Left lobe of liver (tissue), 2 donors: ENCODE measurements around the gene UBB. TPM values are rescaled to one million over a fixed set of nuclear protein-coding genes. Genes with fewer than 3 reads are reported as not detected.

Experiments
- ATAC-seq: fragments of 200-7000 bp; cut with Tn5 transposase; one replicate; pipeline ENCODE4 v1.9.1; 2020; ENCODE audit warnings: mild to moderate bottlenecking, moderate library complexity
- DNase-seq: peaks from one replicate; pipeline ENCODE4 v3.0.0-alpha.2; 2020; ENCODE audit warnings: low spot score
- total RNA-seq: library from RNA; stranded (reverse); gene quantifications from one replicate; pipeline ENCODE4 v1.2.1, GENCODE V29; 2021
- donor health status: DM: no; HTN: no; CAD: no; lungs with moderate emphysema.
- donor health status: DM: no; HTN: yes; CAD: no.

The UBB gene
- total RNA-seq, 1 donor from 2014 or later, result 1,692 TPM

DNA sequence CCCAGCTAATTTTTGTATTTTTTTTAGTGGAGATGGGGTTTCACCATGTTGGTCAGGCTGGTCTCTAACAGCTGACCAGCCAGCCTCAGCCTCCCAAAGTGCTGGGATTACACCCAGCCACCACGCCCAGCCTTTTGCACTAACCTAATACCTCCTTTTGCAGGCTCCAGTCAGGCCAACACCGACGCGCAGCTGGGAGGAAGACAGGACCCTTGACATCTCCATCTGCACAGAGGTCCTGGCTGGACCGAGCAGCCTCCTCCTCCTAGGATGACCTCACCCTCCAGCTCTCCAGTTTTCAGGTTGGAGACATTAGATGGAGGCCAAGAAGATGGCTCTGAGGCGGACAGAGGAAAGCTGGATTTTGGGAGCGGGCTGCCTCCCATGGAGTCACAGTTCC is 36.5 kb downstream of the UBB start:
- no peak for DNase-seq
- ATAC-seq, result no peak

GRCh38 chr17:16417896-16418684 is 37.2 kb downstream of the UBB start:
- no peak for ATAC-seq

GRCh38 chr17:16418685-16419068 is 37.8 kb downstream of the UBB start:
- no peak for DNase-seq
- ATAC-seq, result no peak

More at GRCh38 chr17:16417896-16418684, 37.2 kb downstream of the UBB start:
- no peak for DNase-seq

GRCh38 chr17:16419074-16419928 is 38.4 kb downstream of the UBB start:
- DNase-seq (no peak), ATAC-seq (no peak)

- ATAC-seq, result no peak
- DNase-seq, result no peak
Measured at GRCh38 chr17:16419929-16420271, 39.0 kb downstream of the UBB start.

DNA sequence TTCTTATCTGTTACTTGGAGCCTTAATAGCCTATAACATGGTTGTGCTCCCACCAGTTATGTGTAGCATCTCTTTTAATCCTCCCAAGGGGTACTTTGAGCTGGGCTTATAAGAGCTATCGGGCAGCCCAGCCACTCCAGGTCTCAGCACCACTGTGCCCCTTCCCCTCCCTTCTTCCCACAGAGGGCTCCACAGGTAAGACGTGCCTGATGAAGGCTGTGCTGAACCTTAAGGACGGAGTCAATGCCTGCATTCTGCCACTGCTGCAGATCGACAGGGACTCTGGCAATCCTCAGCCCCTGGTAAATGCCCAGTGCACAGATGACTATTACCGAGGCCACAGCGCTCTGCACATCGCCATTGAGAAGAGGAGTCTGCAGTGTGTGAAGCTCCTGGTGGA is 41.5 kb downstream of the UBB start:
- DNase-seq, result no peak
- no peak for ATAC-seq

DNA sequence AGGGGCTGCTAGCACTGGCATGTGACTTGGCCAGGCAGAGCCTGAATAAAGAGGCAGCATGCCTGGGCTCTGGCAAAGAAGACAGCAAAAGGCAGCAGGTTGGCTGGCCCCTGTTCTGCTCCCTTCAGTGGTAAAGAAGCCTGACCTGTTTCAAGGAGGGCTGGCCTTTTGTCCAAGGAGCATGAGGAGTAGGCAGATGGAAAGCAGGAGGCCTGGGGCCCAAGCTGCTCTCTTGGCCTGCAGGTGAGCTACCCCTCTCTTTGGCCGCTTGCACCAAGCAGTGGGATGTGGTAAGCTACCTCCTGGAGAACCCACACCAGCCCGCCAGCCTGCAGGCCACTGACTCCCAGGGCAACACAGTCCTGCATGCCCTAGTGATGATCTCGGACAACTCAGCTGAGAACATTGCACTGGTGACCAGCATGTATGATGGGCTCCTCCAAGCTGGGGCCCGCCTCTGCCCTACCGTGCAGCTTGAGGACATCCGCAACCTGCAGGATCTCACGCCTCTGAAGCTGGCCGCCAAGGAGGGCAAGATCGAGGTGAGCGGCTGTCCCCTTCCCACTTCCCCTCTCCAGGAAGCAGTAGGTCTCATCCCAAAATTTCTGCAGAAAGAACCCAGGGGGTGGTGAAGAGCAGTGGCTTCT is 42.5 kb downstream of the UBB start:
- DNase-seq (no peak), ATAC-seq (no peak)

DNA sequence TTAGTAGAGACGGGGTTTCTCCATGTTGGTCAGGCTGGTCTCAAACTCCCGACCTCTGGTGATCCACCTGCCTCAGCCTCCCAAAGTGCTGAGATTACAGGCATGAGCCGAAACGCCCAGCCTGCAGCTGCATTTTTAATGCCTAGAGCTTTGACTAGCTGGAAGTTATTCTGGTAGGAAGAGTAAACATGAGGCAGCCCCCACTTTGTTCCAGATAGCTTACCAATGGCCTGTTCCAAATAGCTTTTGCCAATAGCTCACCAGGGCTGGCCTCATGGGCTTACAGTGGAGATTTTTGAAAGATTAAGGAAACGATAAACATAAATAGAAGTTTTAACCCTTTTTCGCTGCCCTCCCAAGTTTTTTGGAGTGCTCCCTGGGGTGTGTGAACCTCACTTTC is 44.3 kb downstream of the UBB start:
- ATAC-seq (no peak), DNase-seq (no peak)

DNA sequence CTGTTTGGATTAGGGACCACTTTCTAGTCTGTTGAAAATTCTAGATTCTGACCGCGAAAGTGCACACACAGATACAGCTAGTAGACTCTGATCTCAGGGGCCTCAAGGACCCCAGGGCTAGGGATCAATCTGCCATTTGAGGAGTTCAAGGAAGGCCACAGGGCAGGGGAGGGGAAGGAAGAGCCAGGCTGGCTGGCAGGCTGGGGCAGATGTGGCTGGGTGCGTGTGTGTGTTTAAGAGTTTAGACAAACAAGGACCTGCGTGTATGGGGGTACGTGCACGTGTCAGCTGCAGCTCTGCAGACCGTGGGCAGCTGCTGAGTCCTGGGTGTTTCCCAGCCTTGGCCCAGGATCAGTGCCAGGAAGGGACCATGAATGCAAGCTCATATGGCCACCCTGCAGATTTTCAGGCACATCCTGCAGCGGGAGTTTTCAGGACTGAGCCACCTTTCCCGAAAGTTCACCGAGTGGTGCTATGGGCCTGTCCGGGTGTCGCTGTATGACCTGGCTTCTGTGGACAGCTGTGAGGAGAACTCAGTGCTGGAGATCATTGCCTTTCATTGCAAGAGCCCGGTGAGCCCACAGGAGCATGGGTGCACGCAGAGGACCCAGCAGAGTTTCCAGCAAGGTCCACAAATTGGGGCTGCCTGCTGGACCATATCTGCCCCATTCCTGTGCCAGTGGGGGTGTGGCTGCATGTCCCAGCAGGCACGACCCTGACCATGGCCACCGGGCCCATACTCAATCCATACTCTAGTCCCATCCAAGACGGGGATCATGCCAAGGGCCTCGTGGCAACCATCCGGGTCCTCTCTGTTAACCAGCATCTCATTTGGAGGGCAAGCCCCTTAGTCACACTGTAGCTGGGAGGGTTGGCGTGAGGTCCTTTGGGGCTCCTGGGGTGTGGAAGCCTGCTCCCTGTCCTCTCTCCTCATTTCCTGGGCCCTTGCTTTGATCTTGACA is 45.1 kb downstream of the UBB start:
- ATAC-seq (no peak), DNase-seq (no peak)

GRCh38 chr17:16427020-16427419 is 46.1 kb downstream of the UBB start:
- DNase-seq, result no peak
- ATAC-seq, result no peak

- peak; percentile 58 for DNase-seq
- ATAC-seq, result peak; percentile 92
Measured at GRCh38 chr17:16428098-16428882, 47.4 kb downstream of the UBB start.

DNA sequence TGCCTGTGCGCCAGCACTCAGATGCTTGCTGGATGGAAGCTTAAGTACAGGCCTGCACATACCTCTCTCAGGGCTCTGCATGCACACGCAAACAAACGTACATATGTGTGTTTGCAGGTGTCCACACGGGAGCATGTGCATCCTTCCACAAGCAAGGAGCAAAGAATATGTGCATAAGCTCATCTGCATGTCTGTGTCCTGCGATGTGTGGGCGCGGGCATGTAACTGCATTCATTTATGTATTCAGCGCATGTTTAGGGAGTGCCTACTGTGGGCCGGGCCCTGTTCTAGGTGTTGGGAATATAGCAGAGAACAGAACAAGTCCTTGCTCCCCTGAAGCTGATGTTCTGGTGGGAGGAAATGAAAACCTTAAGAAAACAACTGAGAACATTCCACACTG is 48.2 kb downstream of the UBB start:
- DNase-seq, result no peak
- ATAC-seq, result no peak

GRCh38 chr17:16430650-16431049 is 49.8 kb downstream of the UBB start:
- ATAC-seq (no peak), DNase-seq (no peak)

- DNase-seq, result no peak
- ATAC-seq, result no peak
Measured at GRCh38 chr17:16432017-16432416, 51.1 kb downstream of the UBB start.

Other genes starting within 250 kb of the UBB start
- gene NCOR1, start 165.6 kb upstream of the UBB start, total RNA-seq, result 58.1 TPM
- 18.5 TPM for gene PIGL, start 163.9 kb upstream of the UBB start, total RNA-seq
- gene CENPV, start 27.6 kb upstream of the UBB start, total RNA-seq, result 22.8 TPM
- 3.1 TPM for gene TRPV2, start 34.5 kb downstream of the UBB start, total RNA-seq
- gene LRRC75A, start 111.1 kb downstream of the UBB start, total RNA-seq, result 0.13 TPM
- 0.25 TPM for gene ZNF287, start 188.1 kb downstream of the UBB start, total RNA-seq